ENCODE data around the gene INHBA.

INHBA gene

DNA sequence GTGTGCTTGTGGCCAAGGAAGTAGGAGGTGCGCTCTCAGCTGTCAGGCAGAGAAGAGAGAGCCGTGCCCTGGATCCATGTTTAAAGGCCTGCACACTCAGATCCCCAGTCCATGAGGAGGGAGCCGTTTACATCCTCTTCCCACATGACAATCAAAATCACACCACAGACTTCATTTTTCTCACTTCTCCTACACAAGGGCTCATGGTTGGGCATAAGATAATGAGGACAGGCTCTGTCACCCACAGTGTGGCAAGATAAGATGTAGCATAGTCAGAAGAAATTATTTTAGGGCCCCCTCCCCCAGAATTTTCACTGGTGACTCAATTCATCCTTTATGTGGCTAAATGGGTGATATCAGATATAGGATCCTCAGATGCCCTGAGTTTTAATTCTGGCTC lies 35.9 kb upstream of the INHBA start:
- no peak overlapping the region for H3K27ac ChIP-seq
- TF ChIP-seq, protein P1, sequence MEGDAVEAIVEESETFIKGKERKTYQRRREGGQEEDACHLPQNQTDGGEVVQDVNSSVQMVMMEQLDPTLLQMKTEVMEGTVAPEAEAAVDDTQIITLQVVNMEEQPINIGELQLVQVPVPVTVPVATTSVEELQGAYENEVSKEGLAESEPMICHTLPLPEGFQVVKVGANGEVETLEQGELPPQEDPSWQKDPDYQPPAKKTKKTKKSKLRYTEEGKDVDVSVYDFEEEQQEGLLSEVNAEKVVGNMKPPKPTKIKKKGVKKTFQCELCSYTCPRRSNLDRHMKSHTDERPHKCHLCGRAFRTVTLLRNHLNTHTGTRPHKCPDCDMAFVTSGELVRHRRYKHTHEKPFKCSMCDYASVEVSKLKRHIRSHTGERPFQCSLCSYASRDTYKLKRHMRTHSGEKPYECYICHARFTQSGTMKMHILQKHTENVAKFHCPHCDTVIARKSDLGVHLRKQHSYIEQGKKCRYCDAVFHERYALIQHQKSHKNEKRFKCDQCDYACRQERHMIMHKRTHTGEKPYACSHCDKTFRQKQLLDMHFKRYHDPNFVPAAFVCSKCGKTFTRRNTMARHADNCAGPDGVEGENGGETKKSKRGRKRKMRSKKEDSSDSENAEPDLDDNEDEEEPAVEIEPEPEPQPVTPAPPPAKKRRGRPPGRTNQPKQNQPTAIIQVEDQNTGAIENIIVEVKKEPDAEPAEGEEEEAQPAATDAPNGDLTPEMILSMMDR (conservative IDR thresholded peaks at IDR 0.05): no peak

DNA sequence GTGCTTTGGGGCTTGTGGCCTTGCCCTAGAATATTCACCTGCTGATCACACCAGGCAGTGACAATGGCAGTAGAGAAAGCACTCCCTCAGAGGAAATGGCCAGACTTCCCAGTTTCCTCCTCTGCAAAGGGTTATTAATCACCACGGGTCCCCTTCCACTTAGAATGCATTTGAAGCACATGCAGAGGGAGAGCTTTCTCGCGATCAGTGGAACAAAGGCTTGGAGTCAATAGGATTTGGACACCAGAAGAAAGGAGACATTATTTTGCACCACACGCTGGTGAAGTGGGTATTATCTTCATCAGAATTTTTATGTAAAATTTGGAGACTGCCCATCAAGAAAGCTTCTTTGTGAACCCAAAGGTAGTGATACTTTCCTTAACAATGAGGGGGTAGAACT lies 35.4 kb upstream of the INHBA start:
- H3K27ac ChIP-seq: no peak overlapping the region
- TF ChIP-seq, protein P1 (conservative IDR thresholded peaks at IDR 0.05): no peak

DNA sequence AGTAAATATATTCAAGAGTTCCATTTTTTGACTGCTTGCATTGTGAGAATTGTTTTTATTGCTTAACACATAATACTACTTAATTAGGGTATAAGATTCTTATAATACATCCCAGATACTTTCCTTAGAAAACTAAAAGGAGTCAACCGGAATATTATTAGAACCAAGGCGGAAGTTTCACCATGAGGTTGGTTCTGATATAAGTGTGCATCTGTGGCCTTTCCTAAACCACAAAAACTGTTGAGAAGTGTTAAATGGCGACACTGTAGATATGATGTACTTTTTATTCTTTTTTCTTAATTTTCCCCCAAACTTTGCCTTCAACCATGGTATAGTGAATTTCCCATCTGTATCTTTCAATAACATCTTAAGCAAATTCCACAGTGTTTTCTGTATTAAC lies 32.3 kb upstream of the INHBA start:
- TF ChIP-seq, protein P1 (conservative IDR thresholded peaks at IDR 0.05): no peak
- no peak overlapping the region for H3K27ac ChIP-seq

DNA sequence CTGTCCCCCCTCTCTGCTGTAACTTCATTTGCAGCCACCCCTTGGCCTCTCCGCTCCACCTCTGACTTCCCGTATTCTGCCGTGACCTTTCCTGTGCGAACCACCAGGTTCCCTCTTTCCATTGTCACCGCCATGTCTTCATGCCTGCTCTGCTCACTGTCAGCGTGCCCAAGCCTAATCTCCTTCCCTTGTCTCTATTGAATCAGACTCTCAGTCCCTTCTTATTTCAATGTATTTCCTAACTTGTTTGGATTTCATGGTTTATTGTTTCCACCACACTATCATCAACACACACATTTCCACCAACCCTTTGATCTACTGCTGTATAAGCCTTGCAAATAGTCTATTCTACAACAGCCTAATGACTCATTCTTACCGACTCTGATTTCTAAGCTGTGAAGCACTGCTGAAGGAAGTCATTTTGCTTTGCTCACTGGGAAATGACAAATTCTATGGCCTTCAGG lies 30.0 kb upstream of the INHBA start:
- H3K27ac ChIP-seq: no peak overlapping the region
- TF ChIP-seq, protein P1 (conservative IDR thresholded peaks at IDR 0.05): no peak

DNA sequence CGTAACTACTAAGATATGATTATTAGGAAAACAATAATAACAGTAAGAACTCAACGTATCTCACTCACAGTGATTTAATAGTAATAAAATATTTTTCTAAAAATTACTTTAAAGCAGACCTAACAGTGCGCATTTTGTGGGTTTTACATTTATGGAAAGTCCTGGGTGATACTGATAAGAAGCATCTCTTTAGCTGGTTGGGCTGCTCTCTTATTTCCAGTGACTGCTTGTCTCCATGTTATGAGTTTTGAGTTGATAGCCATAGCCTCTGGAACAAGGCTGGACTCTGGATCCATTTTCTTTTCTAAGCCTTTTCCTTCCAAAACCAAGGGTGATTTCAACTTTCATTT lies 29.5 kb upstream of the INHBA start:
- TF ChIP-seq, protein P1 (conservative IDR thresholded peaks at IDR 0.05): peak; percentile 52
- H3K27ac ChIP-seq: no peak overlapping the region

DNA sequence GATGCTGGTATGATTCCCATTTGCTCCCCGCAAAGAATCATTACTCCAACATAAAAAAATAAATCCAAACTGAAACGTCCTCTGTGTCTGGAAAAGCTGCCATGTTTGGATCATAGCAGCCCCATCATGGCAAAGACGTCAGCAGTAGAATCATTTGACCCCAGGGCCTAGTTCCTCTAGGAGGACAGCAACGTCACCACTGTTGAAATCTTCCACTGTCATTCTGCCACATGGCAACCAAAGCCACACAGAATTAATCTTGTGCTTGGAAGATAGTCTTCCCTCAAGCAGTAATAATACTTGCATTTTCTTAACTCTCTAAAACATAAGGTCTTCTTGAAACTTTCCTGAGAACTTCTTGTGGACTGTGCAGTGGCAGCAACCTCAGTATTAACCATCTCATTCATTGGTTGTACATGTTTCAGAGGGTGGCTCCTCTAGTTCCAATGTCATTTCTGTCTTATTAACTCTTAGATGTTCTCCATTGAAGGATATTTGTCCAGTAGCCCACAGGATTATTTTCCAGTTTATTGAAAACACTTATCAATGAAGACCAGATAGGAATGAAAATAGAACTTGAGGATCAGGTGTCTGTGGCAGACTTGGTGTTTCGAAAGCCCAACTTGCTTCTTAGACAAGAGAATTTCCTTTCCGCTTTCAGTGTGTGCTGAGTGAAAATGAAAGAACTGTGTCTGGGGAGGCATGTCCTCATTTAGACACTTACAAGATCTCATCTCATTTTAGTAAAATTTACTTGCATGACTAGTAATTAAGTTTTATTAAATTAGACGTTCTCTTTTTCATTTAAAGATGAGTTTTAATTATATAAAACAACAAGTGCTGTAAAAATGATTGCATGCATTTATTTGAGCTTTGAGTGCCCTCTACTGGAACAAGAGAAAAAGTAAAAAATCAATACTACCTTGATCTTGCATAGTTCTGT lies 28.9 kb upstream of the INHBA start:
- TF ChIP-seq, protein P1 (conservative IDR thresholded peaks at IDR 0.05): peak; percentile 80
- H3K27ac ChIP-seq: peak overlapping the region; percentile 32; the same call in 1 of the 2 replicates

DNA sequence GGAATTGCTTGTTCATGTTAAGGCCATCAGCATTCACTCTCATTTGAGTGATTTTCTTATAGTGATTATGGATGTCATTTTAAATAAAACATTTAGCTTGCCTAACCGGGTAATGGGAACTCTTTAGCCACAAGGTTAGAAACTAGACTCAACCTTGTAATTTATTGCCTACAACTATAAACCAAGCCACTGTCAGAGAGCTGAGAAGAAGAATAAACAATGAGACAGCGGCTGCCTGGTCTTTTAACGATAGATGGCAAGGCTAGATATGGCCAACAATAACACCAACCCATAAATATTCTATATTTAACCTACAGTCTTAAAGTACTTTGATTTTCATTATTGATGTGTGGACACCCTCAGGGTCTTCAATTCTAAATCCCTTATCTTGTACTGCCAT lies 27.8 kb upstream of the INHBA start:
- peak overlapping the region; percentile 32 for H3K27ac ChIP-seq
- TF ChIP-seq, protein P1 (conservative IDR thresholded peaks at IDR 0.05): no peak

Data from VCaP (cell line).